ENCODE data around the gene COL1A1.

DNA sequence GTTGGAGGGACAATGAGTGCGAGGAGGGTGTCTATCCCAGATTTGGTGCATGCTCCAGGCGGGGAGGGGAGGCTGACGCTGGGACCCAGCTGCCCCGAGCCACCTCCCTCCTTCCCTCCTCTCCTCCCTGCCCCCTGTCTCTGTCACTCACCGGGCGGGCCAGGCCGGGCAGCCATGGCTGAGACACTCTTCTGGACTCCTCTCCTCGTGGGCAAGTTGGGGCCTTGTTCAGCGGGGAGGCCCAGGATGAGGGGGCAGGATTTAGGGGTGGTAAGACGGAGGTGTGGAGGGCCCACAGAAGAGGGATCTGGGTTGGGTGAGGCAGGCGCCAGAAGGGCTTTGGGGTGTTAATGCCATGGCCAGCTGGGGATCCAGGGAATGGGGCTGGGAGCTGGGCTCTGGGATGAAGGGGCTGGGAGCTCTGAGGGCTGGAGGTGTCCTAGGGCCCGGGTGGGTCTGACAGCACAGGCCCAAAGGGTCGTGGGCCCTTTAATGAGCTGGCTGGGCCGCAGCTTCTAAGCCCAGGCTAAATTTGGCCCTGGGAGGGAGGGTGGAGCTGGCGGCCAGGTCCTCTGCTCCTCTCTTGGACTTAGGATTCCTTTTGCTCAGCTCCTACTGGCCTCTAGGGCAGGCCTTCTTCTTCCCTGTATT, 35.4 kb downstream of the COL1A1 start, which contains the start of gene SGCA:
- TF ChIP-seq, protein P1, sequence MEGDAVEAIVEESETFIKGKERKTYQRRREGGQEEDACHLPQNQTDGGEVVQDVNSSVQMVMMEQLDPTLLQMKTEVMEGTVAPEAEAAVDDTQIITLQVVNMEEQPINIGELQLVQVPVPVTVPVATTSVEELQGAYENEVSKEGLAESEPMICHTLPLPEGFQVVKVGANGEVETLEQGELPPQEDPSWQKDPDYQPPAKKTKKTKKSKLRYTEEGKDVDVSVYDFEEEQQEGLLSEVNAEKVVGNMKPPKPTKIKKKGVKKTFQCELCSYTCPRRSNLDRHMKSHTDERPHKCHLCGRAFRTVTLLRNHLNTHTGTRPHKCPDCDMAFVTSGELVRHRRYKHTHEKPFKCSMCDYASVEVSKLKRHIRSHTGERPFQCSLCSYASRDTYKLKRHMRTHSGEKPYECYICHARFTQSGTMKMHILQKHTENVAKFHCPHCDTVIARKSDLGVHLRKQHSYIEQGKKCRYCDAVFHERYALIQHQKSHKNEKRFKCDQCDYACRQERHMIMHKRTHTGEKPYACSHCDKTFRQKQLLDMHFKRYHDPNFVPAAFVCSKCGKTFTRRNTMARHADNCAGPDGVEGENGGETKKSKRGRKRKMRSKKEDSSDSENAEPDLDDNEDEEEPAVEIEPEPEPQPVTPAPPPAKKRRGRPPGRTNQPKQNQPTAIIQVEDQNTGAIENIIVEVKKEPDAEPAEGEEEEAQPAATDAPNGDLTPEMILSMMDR (IDR thresholded peaks at IDR 0.05), result no peak
- no peak for TF ChIP-seq POLR2A (IDR thresholded peaks at IDR 0.05)

Measured in body of pancreas (tissue), 4 donors.